GM18520 (cell line): ENCODE measurements around the gene KCNMA1.

Source experiments
- ATAC-seq: cut with Tn5 transposase; IDR thresholded peaks from one replicate; pipeline ENCODE4 v1.9.1; 2021; ENCODE audit not compliant: unreplicated experiment

KCNMA1 gene

GRCh38 chr10:76899490-76899889, 738.1 kb downstream of the KCNMA1 start:
- no peak for ATAC-seq

- ATAC-seq = no peak
These were observed 744.7 kb downstream of the KCNMA1 start for GRCh38 chr10:76892766-76893479.

GRCh38 chr10:76887223-76888010, 750.2 kb downstream of the KCNMA1 start:
- ATAC-seq = no peak

GRCh38 chr10:76885816-76886215, 751.8 kb downstream of the KCNMA1 start:
- ATAC-seq = no peak

- ATAC-seq = no peak
These were observed 752.8 kb downstream of the KCNMA1 start for GRCh38 chr10:76884673-76885275.

GRCh38 chr10:76883596-76883995, 754.0 kb downstream of the KCNMA1 start:
- ATAC-seq = no peak

- ATAC-seq = no peak
These were observed 754.8 kb downstream of the KCNMA1 start for GRCh38 chr10:76882796-76883195.

- ATAC-seq = peak; percentile 62
These were observed 755.4 kb downstream of the KCNMA1 start for GRCh38 chr10:76882245-76882644.

- peak; percentile 72 for ATAC-seq
These were observed 756.0 kb downstream of the KCNMA1 start for GRCh38 chr10:76881477-76882220.

GRCh38 chr10:76880931-76881330, 756.7 kb downstream of the KCNMA1 start:
- ATAC-seq = no peak

- ATAC-seq = no peak
These were observed 758.3 kb downstream of the KCNMA1 start for GRCh38 chr10:76879116-76879913.

GRCh38 chr10:76878514-76878913, 759.1 kb downstream of the KCNMA1 start:
- ATAC-seq = no peak

GRCh38 chr10:76874896-76875295, 762.7 kb downstream of the KCNMA1 start:
- ATAC-seq = no peak

- ATAC-seq = no peak
These were observed 763.4 kb downstream of the KCNMA1 start for GRCh38 chr10:76874176-76874575.

GRCh38 chr10:76871697-76872295, 765.8 kb downstream of the KCNMA1 start:
- no peak for ATAC-seq

GRCh38 chr10:76869931-76870330, 767.7 kb downstream of the KCNMA1 start:
- ATAC-seq = no peak

- no peak for ATAC-seq
These were observed 769.3 kb downstream of the KCNMA1 start for GRCh38 chr10:76868098-76868977.

- ATAC-seq = no peak
These were observed 770.6 kb downstream of the KCNMA1 start for GRCh38 chr10:76866841-76867586.
